ENCODE data around the gene TNK1.

GRCh38 chr17:7425756-7426155, 44.9 kb downstream of the TNK1 start:
- TF ChIP-seq, protein P1, sequence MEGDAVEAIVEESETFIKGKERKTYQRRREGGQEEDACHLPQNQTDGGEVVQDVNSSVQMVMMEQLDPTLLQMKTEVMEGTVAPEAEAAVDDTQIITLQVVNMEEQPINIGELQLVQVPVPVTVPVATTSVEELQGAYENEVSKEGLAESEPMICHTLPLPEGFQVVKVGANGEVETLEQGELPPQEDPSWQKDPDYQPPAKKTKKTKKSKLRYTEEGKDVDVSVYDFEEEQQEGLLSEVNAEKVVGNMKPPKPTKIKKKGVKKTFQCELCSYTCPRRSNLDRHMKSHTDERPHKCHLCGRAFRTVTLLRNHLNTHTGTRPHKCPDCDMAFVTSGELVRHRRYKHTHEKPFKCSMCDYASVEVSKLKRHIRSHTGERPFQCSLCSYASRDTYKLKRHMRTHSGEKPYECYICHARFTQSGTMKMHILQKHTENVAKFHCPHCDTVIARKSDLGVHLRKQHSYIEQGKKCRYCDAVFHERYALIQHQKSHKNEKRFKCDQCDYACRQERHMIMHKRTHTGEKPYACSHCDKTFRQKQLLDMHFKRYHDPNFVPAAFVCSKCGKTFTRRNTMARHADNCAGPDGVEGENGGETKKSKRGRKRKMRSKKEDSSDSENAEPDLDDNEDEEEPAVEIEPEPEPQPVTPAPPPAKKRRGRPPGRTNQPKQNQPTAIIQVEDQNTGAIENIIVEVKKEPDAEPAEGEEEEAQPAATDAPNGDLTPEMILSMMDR (IDR thresholded peaks at IDR 0.05; ENCODE audit: low read length) = no peak
- TF ChIP-seq EZH2 (IDR thresholded peaks at IDR 0.05; ENCODE audit: borderline replicate concordance, low read length) = no peak
